Gastrocnemius medialis (tissue), 4 donors: ENCODE data around the gene COPS7A.

Experiments used
- POLR2A ChIP-seq, 2 donors: fragments of 450-650 bp; IDR thresholded peaks; one replicate each; pipeline ENCODE4 v1.6.1; 2017; ENCODE audit warnings: antibody characterized with exemption in 2 of 2, mild to moderate bottlenecking in 2 of 2, moderate library complexity in 2 of 2
- TF ChIP-seq, protein P1 (sequence below), 5 experiments: fragments of 450-650 bp in 3 of 5; fragments of 200-600 bp in 2 of 5; sonication (generic) in 2 of 5; IDR thresholded peaks in 4 of 5; conservative IDR thresholded peaks in 1 of 5; 1 replicate in 4 of 5; 2 replicates in 1 of 5; pipeline ENCODE4 v1.5.1; 2016 to 2019; ENCODE audit warnings: antibody characterized with exemption in 5 of 5, mild to moderate bottlenecking in 3 of 5, moderate library complexity in 3 of 5

DNA sequence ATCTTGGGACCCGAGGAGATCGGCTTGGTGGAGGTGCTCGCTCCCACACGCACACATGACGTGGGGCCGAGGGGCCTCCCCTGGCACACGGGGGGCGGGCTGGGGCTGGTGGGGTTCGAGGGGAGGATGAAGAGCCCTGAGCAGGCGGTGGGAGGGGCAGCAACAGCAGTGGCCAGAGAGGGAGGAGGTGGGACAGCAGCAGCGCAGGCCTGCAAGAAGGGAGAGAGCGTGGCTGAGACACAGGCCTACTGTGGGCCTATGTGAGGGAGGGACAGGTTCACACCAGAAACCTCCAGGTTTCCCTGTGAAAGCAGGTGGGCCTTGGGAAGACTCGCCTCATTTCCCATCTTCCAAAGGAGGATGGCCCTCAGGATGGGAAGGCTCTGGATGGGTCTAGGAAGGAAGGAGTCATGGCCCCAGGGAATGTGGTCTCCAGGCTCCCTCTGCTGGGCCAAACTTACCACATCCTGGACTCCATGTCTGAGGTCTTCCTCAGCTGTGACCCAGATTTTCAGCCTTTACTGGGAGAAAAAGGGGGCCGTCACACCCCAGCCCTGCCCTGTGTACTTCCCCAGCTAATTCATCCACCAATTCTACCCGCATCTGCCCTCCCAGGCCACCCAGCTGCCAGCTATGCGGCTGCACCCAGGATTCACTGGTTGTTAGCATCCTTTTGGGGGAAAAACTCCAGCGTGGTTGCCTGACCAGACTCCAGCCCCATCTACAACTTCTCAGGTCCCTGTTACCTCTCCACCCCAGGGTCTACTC lies 26.1 kb upstream of the COPS7A start:
- TF ChIP-seq, protein P1, sequence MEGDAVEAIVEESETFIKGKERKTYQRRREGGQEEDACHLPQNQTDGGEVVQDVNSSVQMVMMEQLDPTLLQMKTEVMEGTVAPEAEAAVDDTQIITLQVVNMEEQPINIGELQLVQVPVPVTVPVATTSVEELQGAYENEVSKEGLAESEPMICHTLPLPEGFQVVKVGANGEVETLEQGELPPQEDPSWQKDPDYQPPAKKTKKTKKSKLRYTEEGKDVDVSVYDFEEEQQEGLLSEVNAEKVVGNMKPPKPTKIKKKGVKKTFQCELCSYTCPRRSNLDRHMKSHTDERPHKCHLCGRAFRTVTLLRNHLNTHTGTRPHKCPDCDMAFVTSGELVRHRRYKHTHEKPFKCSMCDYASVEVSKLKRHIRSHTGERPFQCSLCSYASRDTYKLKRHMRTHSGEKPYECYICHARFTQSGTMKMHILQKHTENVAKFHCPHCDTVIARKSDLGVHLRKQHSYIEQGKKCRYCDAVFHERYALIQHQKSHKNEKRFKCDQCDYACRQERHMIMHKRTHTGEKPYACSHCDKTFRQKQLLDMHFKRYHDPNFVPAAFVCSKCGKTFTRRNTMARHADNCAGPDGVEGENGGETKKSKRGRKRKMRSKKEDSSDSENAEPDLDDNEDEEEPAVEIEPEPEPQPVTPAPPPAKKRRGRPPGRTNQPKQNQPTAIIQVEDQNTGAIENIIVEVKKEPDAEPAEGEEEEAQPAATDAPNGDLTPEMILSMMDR (IDR thresholded peaks at IDR 0.05 in 4 of 5, conservative IDR thresholded peaks at IDR 0.05 in 1 of 5) = no peak
- no peak for TF ChIP-seq POLR2A (IDR thresholded peaks at IDR 0.05)
